Measurements from ENCODE around the gene CTIF.

Gene CTIF

DNA sequence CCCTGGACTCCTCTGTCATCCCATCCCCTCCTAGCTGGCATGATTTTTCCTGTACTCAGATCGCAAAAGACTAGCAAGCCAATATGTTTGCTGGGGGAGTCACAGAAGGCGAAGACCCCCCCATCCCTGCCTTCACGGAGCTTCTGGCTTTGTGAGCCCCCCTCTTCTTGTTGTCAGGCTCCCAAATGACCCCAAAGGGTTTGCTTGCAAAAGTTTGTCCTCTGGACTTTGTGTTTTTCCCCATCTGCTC is 242.0 kb downstream of the CTIF start:
- no peak for DNase-seq

DNA sequence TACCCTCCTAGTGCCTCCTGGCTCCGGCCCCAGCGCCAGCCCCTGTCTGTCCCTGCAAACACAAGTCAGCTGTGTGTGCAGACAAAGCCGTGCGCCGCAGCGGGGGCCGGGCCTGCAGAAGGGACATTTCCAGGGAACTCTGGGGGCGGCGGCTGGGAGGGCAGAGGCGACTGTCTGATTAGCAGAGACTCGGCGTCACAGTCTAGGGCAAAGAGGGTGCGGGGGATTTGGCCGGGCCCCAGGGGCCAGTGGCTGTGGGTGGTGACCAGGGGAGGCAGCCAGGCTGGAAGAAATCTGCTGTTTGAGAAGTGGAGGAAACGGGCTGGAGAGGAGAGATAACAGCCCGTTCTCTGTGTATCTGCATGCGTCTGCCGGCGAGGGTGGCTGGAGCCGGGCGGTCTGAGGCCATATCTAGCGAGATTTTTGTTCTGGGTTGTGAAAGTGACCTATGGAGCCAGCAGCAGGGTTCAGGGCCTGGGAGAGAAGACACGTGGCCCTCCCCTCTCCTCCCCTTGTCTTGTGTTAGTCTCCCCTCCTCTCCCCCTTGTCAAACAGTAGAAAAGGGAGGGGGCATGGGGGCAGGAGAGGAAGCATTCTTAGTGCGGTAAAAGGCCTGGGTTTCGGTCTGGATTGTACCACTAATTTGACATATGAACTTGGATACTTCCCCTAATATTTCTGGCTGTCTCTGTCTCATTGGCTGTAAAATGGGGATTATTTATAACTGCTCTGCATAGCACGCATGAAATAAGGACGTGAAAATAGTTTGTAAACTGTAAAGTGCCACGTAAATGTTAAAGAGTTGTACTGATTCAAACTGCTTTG is 242.5 kb downstream of the CTIF start:
- DNase-seq, result no peak

DNA sequence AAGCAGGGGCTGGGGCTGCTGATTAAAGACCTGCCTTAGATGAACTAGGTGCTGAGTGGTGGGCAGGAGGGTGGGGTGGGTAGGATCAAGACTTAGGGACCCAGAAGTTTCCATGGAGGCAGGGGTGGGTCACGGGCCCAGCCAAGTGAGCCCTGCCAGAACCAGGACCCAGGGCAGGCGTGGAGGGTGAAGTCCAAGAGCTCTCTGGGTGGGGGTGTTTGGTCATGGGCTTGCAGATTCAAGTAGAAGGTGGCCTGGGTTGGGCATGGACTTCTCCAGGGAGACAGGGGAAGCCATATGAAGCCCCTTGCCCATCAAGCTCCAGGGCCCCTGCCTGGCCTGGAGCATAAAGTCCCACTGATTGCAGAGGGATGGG is 243.1 kb downstream of the CTIF start:
- DNase-seq, result no peak

- DNase-seq, result no peak
Observed at GRCh38 chr18:48782381-48782861, 243.6 kb downstream of the CTIF start.

- no peak for DNase-seq
Observed at GRCh38 chr18:48783616-48784520, 245.0 kb downstream of the CTIF start.

- no peak for DNase-seq
Observed at GRCh38 chr18:48784656-48785055, 245.8 kb downstream of the CTIF start.

- no peak for DNase-seq
Observed at GRCh38 chr18:48785091-48785614, 246.3 kb downstream of the CTIF start.

DNA sequence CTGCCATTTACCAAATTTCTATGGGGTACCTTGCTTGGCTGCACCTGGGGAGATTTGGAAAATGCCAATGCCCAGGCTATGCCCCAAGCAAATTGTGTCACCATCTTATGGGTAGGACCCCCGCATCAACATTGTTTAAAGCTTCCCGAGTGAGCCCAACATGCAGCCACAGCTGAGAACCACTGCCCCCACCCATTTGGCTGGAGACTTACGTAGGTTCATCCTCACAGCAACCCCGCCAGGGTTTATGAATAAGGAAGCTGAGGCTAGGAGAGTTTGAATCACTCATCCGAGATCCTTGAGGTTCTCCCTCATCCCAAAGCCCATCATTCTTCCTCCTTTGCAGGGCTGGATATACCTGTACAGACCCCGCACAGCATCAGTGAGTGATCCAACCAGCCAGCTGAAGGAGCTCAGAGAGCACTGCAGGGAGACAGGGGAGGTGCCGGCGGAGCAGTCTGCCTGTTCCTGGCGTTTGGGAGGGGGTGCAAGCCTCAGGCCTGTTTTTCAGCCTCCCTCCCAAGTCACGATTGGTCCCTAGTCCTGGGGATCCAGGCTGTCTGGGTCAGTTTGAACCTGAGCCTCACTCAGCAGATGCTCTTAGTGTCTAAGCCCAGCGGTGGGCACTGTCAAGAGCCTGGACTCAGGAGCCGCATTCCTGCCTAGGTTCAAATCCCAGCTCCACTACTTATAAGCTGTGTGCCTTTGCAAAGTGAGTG is 247.1 kb downstream of the CTIF start:
- DNase-seq, result no peak

- peak; percentile 4 for DNase-seq
Observed at GRCh38 chr18:48786455-48787202, 247.8 kb downstream of the CTIF start.

GRCh38 chr18:48787203-48788151 is 248.6 kb downstream of the CTIF start:
- peak; percentile 3 for DNase-seq

DNA sequence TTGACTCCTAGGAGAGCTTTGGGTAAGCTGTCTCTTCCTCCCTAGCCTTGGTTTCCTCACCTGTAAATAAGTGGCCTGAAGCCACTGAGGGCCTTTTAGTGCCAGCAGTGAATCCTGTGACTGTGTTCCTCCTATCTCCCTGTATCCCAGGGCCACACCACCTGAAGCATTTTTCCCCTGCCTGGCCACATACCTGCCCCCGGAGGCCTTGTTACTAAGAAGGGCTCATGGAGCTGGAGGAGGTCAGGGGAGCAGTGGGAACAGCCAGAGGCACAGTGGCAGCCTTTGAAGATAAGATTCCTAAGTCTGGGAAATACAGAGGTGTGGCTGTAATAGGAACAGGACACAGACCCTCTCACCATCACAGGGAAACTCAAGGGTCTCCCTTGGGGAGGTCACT is 249.5 kb downstream of the CTIF start:
- peak; percentile 3 for DNase-seq

DNA sequence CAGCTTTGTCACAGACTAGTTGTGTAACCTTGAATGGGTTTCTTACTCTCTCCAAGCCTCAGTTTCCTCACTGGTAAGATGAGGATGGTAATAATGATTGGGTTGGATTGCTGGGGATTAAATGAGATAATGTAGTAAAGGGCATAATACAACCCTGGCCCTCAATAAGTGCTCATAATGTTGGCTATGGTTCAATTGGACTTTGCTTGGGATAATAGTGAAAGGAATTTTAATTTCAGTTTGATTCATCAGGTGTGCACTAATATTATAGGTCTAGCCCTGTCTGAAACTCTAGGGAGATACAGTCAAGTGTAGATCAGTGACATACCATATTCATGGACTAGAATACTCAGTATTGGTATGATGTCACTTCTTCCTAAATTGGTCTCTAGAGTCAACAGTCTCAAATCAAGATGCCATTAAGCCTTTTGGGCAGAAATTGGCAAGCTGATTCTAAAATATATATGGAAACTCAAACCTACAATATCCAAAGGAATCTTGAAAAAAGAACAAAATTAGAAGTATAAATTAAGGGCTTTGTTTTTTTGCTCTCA is 250.5 kb downstream of the CTIF start:
- no peak for DNase-seq

- peak; percentile 7 for DNase-seq
Observed at GRCh38 chr18:48790226-48790863, 251.5 kb downstream of the CTIF start.

GRCh38 chr18:48790869-48791635 is 252.2 kb downstream of the CTIF start:
- DNase-seq, result peak; percentile 2

DNA sequence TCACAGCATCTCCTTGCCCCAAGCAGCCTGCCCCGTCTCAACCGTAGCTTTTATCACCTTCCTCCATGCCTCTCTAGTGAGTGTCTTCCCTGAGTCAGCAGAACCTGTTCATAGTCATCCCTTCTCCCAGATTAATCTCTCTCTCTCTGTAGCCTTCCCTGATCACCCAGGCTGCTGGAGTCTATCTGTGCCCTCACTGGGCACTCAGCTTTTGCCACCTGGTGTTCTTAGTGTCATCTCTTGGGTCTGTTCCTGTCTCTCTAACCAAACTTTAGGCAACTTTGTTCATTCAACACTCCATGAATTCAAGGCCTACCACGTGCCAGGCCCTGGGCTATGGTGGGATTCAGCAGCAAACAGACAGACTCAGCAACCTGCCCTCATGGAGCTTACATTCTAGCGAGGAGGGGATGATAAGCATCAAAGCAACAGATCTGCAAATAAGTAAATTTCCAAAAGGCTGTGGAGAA is 252.8 kb downstream of the CTIF start:
- no peak for DNase-seq

GRCh38 chr18:48792141-48792540 is 253.3 kb downstream of the CTIF start:
- DNase-seq, result no peak

- no peak for DNase-seq
Observed at GRCh38 chr18:48792611-48793380, 254.0 kb downstream of the CTIF start.

- DNase-seq, result no peak
Observed at GRCh38 chr18:48794251-48794970, 255.6 kb downstream of the CTIF start.

Measured in activated naive CD4-positive, alpha-beta T cell treated with anti-CD3 and anti-CD28 coated beads, Interleukin-2, amount 50 U/mL, for 16 hours (primary cell).